Upper lobe of left lung (tissue), 4 donors: ENCODE data around the gene RCAN3.

Experiments used
- EP300 ChIP-seq, 4 donors: sonication (generic); formaldehyde crosslinking; IDR thresholded peaks; one replicate each; pipeline ENCODE4 v1.5.1; 2017; ENCODE audit warnings: antibody characterized with exemption in 4 of 4, control low read depth in 2 of 4
- POLR2A ChIP-seq, 4 donors: fragments of 450-650 bp; IDR thresholded peaks; one replicate each; pipeline ENCODE4 v1.5.1; 2016 to 2017; ENCODE audit warnings: antibody characterized with exemption in 4 of 4, mild to moderate bottlenecking in 2 of 4
- POLR2AphosphoS5 ChIP-seq, 2 donors: sonication (generic); formaldehyde crosslinking; IDR thresholded peaks; one replicate each; pipeline ENCODE4 v1.5.1; 2017; ENCODE audit warnings: antibody characterized with exemption in 2 of 2
- TF ChIP-seq, protein P1 (sequence below), 6 experiments: fragments of 450-650 bp in 4 of 6; fragments of 200-600 bp in 2 of 6; sonication (generic) in 2 of 6; IDR thresholded peaks; one replicate each; pipeline ENCODE4 v1.5.1; 2016 to 2019; ENCODE audit warnings: antibody characterized with exemption in 6 of 6

DNA sequence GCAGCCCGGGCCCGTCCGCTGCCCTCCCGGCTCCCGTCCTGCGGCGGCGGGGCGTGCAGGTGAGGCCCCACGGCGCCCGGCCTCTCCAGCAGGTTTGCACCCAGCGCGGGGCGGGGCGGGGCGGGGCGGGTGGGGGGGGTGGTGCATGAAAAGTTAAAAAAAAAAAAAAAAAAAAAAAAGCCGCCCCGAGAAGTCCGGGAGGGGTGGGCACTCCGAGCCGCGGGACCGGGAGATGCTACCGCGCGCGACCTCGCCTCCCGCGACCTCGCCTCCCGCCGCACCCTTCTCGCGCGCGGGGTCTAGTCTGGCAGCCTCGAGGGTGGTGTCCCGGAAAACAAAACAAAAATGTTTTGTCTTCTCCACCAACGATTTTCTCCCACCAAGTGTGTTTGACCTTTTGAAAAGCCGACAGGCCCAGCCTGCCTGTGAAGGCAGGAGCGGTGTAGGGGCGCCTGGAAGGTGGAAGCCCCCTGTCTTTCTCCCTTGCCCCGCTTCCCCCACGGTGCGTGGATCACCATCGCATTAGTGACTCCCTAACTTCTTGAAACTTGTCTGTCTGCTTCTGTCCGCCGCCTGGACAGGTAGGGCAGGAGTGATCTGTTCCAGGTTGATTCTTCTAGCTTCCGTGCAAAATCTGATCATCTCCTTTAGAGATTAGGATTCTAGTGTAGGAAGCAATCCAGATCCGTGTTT lies 569 bp downstream of the RCAN3 start:
- TF ChIP-seq, protein P1, sequence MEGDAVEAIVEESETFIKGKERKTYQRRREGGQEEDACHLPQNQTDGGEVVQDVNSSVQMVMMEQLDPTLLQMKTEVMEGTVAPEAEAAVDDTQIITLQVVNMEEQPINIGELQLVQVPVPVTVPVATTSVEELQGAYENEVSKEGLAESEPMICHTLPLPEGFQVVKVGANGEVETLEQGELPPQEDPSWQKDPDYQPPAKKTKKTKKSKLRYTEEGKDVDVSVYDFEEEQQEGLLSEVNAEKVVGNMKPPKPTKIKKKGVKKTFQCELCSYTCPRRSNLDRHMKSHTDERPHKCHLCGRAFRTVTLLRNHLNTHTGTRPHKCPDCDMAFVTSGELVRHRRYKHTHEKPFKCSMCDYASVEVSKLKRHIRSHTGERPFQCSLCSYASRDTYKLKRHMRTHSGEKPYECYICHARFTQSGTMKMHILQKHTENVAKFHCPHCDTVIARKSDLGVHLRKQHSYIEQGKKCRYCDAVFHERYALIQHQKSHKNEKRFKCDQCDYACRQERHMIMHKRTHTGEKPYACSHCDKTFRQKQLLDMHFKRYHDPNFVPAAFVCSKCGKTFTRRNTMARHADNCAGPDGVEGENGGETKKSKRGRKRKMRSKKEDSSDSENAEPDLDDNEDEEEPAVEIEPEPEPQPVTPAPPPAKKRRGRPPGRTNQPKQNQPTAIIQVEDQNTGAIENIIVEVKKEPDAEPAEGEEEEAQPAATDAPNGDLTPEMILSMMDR (IDR thresholded peaks at IDR 0.05) = no peak
- no peak for TF ChIP-seq POLR2AphosphoS5 (IDR thresholded peaks at IDR 0.05)
- TF ChIP-seq POLR2A (IDR thresholded peaks at IDR 0.05) = no peak
- no peak for TF ChIP-seq EP300 (IDR thresholded peaks at IDR 0.05)
